Hypothalamus (tissue), 51 donors: Measurements from ENCODE around the gene ALAS1.
A peak's percentile ranks its signal among the peaks of the same experiment; 100 is the strongest.

ENCODE experiments used
- DNase-seq, 51 donors: peaks; one replicate each; lab custom pipeline; 2025; lab: John Stamatoyannopoulos, UW

Gene ALAS1

DNA sequence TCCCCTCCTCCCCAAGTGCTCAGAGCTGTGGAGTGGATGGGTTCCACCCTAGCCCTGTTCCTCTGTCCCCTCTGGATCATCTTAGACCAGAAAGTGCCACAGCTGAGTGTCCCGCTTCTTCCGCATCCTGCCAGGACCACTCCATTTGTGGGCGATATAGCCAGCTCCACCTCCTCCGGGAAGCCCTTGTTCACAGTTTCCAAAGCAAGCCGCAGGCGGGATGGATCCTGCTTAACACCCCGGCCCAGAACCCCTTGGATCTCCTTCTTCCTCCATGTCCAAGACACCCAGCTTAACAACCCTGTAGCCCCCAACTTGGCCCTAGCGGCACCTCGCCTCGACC, 490 bp upstream of the ALAS1 start:
- DNase-seq = peak in 2 of 51 donors; percentile 49 to 80

- peak in 1 of 51 donors; percentile 28 for DNase-seq
Observed at GRCh38 chr3:52198643-52199608, 966 bp downstream of the ALAS1 start.

DNA sequence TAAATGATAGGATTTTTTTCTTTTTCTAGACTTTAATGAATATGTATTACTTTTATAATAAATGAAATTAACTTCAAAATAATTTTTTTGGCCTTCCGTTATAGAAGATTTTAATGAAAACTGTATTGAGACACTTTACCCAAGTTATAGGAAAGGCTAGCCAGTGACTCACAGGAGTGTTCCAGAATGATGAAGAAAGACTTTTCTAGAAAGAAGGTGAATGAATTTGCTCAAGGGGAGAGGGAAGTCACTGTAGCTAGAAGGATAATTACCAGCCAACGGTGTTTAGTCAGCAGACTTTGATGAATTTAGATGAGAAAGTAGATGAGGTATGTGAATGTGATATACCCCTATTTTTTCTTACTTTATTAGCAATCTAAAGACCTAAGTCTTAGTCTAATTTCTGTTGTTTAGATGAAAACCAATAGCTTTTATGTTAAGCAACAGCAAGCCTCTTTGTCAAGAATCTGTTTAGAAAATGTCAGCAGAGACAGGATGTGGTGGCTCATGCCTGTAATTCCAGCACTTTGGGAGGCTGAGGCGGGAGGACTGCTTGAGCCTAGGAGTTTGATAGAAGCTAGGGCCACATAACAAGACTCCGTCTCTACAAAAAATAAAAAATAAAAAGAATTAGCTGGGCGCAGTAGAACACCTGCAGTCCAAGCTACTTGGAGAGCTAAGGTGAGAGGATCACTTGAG, 3.2 kb downstream of the ALAS1 start:
- no peak for DNase-seq

- no peak for DNase-seq
Observed at GRCh38 chr3:52202384-52203077, 4.6 kb downstream of the ALAS1 start.

- no peak for DNase-seq
Observed at GRCh38 chr3:52203701-52204100, 5.7 kb downstream of the ALAS1 start.

GRCh38 chr3:52204337-52205073, 6.5 kb downstream of the ALAS1 start:
- DNase-seq = no peak

GRCh38 chr3:52205727-52206372, 7.9 kb downstream of the ALAS1 start:
- no peak for DNase-seq

DNA sequence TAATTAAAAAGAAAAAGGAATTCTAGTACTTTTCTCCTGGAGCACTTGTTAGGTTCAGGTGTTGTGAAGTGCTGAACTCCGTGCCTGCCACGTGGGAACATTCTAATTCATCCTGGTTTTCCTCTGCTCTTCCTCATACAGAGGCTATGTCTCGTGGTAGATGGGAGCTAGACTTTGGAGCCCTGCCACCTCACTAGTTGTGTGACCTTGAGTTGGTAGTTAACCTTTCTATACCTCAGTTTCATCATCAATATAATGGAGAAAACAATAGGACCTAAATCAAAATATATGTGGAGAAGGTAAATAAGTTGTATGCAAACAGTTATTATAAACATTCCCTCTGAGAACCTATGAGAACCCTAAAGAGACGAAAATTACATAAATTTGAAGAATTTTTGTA, 10.6 kb downstream of the ALAS1 start:
- no peak for DNase-seq

- no peak for DNase-seq
Observed at GRCh38 chr3:52210037-52210436, 12.1 kb downstream of the ALAS1 start.

DNA sequence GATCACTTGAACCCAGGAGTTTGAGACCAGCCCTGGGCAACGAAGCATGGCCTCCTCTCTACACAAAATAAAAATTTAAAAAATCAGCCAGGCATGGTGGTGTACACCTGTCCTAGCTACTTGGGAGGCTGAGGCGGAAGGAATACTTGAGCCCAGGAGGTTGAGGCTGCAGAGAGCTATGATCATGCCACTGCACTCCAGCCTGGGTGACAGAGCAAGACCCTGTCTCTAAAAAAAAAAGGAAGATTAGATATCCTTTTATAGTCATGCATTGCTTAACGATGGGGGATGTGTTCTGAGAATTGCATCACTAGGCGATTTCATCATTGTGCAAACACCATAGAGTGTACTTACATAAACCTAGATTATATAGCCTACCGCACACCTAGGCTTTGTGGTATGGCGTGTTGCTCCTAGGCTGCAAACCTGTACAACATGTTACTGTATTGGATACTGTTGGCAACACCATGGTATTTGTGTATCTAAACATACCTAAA, 12.6 kb downstream of the ALAS1 start:
- DNase-seq = no peak

DNA sequence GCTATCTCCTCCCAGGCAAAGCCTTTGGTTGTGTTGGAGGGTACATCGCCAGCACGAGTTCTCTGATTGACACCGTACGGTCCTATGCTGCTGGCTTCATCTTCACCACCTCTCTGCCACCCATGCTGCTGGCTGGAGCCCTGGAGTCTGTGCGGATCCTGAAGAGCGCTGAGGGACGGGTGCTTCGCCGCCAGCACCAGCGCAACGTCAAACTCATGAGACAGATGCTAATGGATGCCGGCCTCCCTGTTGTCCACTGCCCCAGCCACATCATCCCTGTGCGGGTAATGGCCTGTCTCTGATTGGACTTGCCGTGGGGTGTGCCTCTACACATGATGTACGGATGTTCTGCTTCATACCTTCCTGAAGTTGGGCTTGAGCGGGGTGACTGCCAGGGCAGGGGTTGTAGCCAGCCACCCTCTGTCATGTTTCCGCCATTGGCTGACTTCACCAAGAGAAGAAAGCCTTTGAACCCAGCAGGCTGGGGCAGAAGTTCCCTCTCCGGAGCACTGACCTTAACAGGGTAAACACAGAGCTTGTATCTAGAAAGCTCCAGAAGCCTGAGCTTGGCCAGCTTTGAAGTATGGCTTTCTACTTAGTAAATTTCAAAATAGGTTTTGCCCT, 13.4 kb downstream of the ALAS1 start:
- no peak for DNase-seq

- DNase-seq = no peak
Observed at GRCh38 chr3:52213005-52213404, 15.0 kb downstream of the ALAS1 start.

- no peak for DNase-seq
Observed at GRCh38 chr3:52213901-52214300, 15.9 kb downstream of the ALAS1 start.

GRCh38 chr3:52215351-52215750, 17.4 kb downstream of the ALAS1 start:
- DNase-seq = no peak

- DNase-seq = no peak
Observed at GRCh38 chr3:52216585-52217408, 18.8 kb downstream of the ALAS1 start.

DNA sequence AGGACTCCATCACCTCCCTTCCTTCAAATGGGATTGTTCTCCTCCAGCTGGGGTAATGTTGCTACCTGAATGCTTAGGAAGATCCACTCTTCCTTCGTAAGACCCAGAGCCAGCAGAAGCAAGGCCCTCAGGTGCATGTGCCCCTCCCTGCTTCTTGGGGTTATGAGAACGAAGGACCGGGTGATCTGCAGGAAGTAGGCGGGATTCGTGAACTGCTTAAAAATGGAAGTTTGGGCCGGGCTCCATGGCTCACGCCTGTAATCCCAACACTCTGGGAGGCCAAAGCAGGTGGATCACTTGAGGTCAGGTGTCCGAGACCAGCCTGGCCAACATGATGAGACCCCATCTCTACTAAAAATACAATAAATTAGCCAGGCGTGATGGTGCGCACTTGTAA, 19.4 kb downstream of the ALAS1 start:
- DNase-seq = no peak

- no peak for DNase-seq
Observed at GRCh38 chr3:52218026-52218425, 20.1 kb downstream of the ALAS1 start.

DNA sequence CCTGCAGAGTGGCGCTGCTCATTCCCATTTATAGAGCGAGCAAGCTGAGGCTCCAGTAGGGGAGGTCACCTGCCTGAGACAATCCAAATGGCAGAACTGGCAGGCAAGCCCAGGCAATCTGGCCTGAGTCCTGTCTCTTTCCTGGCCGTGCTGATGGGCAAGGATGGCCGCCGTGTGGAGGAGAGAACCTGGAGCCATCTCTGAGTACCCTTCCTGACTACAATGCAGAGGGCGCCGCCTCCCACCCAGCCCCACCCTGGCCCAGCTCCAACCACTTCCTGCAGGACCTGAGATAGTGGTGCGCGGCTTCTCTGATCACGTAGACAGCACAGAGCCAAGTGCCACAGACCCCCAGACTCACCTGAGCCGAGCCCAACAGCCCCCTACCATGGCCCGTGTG, 20.5 kb downstream of the ALAS1 start:
- no peak for DNase-seq
